OCI-LY3 (cell line): ENCODE data around the gene RBPJ.

Experiments
- EZH2phosphoT487 ChIP-seq: fragments of 200-600 bp; shearing (Covaris generic); IDR thresholded peaks from 2 replicates; pipeline ENCODE4 v1.6.1; 2018; ENCODE audit warnings: antibody characterized with exemption, mixed run types, low read depth
- TF ChIP-seq, protein P1 (sequence below): fragments of 200-600, 300-600 bp; sonication (generic); IDR thresholded peaks from 2 replicates; pipeline ENCODE4 v1.5.1; 2014; ENCODE audit warnings: antibody characterized with exemption, low read length, low read depth

- TF ChIP-seq, protein P1, sequence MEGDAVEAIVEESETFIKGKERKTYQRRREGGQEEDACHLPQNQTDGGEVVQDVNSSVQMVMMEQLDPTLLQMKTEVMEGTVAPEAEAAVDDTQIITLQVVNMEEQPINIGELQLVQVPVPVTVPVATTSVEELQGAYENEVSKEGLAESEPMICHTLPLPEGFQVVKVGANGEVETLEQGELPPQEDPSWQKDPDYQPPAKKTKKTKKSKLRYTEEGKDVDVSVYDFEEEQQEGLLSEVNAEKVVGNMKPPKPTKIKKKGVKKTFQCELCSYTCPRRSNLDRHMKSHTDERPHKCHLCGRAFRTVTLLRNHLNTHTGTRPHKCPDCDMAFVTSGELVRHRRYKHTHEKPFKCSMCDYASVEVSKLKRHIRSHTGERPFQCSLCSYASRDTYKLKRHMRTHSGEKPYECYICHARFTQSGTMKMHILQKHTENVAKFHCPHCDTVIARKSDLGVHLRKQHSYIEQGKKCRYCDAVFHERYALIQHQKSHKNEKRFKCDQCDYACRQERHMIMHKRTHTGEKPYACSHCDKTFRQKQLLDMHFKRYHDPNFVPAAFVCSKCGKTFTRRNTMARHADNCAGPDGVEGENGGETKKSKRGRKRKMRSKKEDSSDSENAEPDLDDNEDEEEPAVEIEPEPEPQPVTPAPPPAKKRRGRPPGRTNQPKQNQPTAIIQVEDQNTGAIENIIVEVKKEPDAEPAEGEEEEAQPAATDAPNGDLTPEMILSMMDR: no peak
- no peak for TF ChIP-seq EZH2phosphoT487
Measured at GRCh38 chr4:26337612-26338011, 16.8 kb downstream of the RBPJ start.
